T-helper 2 cell treated with Interferon-gamma antibody and Interleukin-4, amounts not matched to agents 100 ng/mL and 5 ng/mL, for 36 hours (primary cell): Measurements from ENCODE around the gene DDHD1. TPM values are rescaled to one million over a fixed set of nuclear protein-coding genes. Genes with fewer than 3 reads are reported as not detected.
"Not testable (repeated sequence)": the region's sequence is repeated elsewhere in the genome, so short reads cannot be mapped to it uniquely, and the experiment has no call there.

Source experiments
- intact Hi-C: fragments of 100-400 bp; cut with micrococcal nuclease; formaldehyde crosslinking; loops from one replicate; pipeline ENCODE4 v1.15.1; 2023
- total RNA-seq: library from RNA; stranded (reverse); gene quantifications from 2 replicates; pipeline ENCODE4 v1.2.3, GENCODE V29; 2022

The DDHD1 gene
- total RNA-seq, 1 donor from 2014 or later = 69.8 TPM

GRCh38 chr14:53109105-53110041 lies 43.8 kb downstream of the DDHD1 start:
- intact Hi-C loops = loop anchor here (1.0 to 10.0 kb wide), 6 partner anchors 35 to 1795 kb away; partner anchors contain the start of genes DDHD1, GCH1, GPR137C and TXNDC16

- intact Hi-C loops = loop anchor here (1.0 to 10.0 kb wide), 6 partner anchors 36 to 1796 kb away; partner anchors contain the start of genes DDHD1, GCH1, GPR137C and TXNDC16
Measured at GRCh38 chr14:53108292-53109104, 44.6 kb downstream of the DDHD1 start.

GRCh38 chr14:53106768-53107167 lies 46.4 kb downstream of the DDHD1 start:
- intact Hi-C loops = loop anchor here (5.0 to 10.0 kb wide), 2 partner anchors 34 to 1798 kb away; partner anchors contain the start of gene GCH1

- intact Hi-C loops = loop anchor here (10.0 kb wide), 1 partner anchor 1801 kb away; the partner anchor contains the start of gene GCH1
Measured at GRCh38 chr14:53103636-53104340, 49.3 kb downstream of the DDHD1 start.

GRCh38 chr14:53093206-53093605 lies 59.9 kb downstream of the DDHD1 start:
- intact Hi-C loops = no loop called here

- intact Hi-C loops = no loop called here
Measured at GRCh38 chr14:53090853-53091252, 62.3 kb downstream of the DDHD1 start.

- intact Hi-C loops = not testable (repeated sequence)
Measured at GRCh38 chr14:53084954-53085353, 68.2 kb downstream of the DDHD1 start.

- intact Hi-C loops = no loop called here
Measured at GRCh38 chr14:53064475-53064874, 88.6 kb downstream of the DDHD1 start.

- intact Hi-C loops = no loop called here
Measured at GRCh38 chr14:53062856-53063255, 90.3 kb downstream of the DDHD1 start.

GRCh38 chr14:53060046-53060445 lies 93.1 kb downstream of the DDHD1 start:
- intact Hi-C loops = no loop called here

GRCh38 chr14:53055003-53055402 lies 98.1 kb downstream of the DDHD1 start:
- intact Hi-C loops = loop anchor here (1.0 to 10.0 kb wide), 4 partner anchors 90 to 250 kb away; partner anchors contain the start of gene DDHD1

- intact Hi-C loops = loop anchor here (2.0 to 10.0 kb wide), 3 partner anchors 90 to 250 kb away; partner anchors contain the start of gene DDHD1
Measured at GRCh38 chr14:53054457-53054856, 98.7 kb downstream of the DDHD1 start.

GRCh38 chr14:53048631-53049030 lies 104.5 kb downstream of the DDHD1 start:
- intact Hi-C loops = no loop called here

- intact Hi-C loops = no loop called here
Measured at GRCh38 chr14:53047307-53048069, 105.6 kb downstream of the DDHD1 start.

- intact Hi-C loops = no loop called here
Measured at GRCh38 chr14:53044486-53044885, 108.6 kb downstream of the DDHD1 start.

- intact Hi-C loops = no loop called here
Measured at GRCh38 chr14:53043027-53043581, 110.0 kb downstream of the DDHD1 start.

GRCh38 chr14:53042480-53042879 lies 110.6 kb downstream of the DDHD1 start:
- intact Hi-C loops = no loop called here

GRCh38 chr14:53041067-53041466 lies 112.1 kb downstream of the DDHD1 start:
- intact Hi-C loops = no loop called here

GRCh38 chr14:53038629-53039028 lies 114.5 kb downstream of the DDHD1 start:
- intact Hi-C loops = no loop called here

- intact Hi-C loops = no loop called here
Measured at GRCh38 chr14:53037016-53037415, 116.1 kb downstream of the DDHD1 start.
